A172 (cell line): Measurements from ENCODE around the gene GPR18. TPM values are rescaled to one million over a fixed set of nuclear protein-coding genes. Genes with fewer than 3 reads are reported as not detected.
"Not testable (repeated sequence)": the region's sequence is repeated elsewhere in the genome, so short reads cannot be mapped to it uniquely, and the experiment has no call there.

Experiments
- DNase-seq: peaks from one replicate; pipeline ENCODE4 v3.0.0-alpha.2; 2015; ENCODE audit warnings: low spot score
- total RNA-seq: library from RNA; depleted of rRNA; stranded (reverse); fragments of >200 nt; shearing (Covaris generic); gene quantifications from 2 replicates; pipeline ENCODE4 v1.2.3, GENCODE V29; 2014

Gene GPR18
- total RNA-seq, 1 experiment from 2014 or later, result not detected

DNA sequence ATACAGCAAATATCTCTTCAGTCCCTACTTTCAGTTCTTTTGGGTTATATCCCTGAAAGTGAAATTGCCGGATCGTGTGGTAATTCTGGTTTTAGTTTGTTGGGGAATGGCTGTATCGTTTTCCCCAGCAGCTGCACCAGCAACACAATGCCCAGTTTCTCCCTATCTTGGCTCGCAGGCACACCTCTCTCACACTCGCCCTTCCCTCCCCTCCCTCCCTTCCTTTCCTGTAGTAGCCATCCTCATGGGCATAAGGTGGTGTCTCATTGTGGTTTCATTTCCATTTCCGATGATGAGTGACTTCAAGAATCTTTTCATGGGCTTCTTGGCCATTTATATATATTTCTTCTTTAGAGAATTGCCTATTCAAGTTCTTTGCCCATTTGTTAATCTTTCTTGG is 8.6 kb upstream of the GPR18 start:
- no peak for DNase-seq

DNA sequence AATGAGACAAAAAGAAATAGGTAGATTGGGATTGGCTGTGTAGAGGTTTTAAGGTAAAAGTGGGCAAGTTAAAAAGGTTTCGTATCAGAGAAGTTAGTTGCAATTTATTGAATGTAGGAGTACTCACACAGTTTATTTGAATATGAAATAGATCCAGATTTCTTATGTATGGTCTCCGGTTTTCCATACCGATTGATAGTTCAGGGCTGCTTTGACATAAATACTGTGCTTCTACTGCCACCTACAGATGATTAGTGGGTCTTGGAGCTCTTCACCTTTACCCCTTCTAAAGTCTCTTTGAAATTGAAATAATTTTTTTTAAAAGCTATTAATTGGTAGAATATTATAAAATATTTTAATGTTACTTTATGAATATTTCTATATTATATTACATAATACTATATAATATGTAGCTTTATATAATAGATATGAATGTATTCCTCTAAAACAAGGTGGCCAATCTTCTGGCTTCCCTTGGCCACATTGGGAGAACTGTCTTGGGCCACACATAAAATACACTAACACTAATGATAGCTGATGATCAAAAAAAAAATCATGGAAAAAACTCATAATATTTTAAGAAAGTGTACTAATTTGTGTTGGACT is 7.7 kb upstream of the GPR18 start:
- DNase-seq, result peak; percentile 47

DNA sequence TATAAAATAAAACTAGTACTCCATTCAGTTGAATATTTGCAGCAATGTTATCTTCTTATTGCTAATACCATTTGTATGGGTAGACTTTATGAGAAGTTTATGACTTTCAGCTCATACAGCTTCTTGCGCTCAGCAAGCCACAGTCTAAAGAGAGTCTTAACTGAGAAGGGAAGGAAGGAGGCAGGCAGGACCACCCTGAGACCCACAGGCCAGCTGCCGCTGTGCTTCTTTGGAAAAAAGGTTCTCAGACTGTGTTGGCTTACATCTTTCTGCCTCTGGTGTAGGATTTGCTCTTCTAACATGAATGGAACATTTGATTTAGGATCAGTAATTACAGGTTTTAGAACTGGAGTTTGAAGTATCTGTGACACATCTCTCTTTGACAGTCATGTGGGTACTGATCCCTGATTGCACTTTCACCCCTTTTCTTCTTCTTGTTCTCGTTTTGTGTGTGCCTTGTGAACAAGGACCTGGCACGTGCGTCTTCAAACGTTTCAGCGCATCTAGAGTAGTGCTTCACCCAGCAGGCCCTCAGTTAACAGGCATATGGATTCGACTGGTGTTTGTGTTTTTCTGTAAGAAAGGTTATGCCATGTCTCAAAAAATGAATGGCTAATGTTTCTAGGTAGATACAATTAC is 7.1 kb upstream of the GPR18 start:
- no peak for DNase-seq

DNA sequence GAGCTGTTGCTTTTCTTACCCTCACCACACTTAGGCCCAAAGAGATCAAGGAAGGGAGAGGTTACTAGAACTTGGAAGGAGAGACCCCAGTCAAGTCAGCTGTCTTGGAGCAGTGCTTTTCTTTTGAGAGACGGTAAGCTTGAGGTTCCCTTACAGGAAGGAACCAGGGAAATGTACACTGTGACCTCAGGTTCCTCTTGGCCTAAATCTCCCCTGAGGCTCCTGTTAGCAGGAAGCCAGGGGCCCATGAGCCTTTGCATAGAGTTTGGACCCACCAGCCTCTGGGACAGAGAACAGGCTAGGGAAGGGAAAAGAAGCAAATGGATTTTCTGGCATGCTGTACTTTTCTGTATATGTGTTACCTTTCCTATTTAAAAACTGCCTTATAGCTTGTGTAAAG is 5.9 kb upstream of the GPR18 start:
- DNase-seq, result no peak

DNA sequence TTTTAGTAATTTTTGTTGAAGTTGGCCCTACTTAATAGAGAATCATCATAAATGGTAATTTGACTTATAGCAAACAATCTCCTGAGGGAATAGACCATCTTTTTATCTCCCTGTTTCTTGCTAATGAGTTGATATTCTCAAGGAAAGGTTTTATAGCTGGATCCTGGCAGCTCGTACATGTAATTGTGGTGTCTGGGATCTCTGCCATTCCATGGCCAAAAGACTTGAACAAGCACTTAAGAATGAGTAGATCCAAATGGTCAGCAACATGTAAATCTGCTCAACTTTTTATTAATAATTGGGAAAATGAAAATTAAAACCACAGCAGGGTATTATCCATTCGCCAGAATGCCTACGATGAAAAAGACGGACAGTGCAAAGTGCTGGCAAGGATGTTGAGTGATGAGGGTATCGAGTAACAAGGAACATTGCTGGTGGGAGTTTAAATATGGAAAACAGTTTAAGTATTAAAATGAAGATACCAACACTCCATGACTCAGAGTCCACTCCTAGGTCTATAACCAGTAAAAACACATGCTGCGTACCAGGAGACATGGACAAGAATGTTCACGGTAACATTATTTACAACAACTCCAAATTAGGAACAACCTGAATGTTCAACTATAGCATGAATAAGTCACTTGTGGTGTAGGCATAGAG is 5.1 kb upstream of the GPR18 start:
- no peak for DNase-seq

DNA sequence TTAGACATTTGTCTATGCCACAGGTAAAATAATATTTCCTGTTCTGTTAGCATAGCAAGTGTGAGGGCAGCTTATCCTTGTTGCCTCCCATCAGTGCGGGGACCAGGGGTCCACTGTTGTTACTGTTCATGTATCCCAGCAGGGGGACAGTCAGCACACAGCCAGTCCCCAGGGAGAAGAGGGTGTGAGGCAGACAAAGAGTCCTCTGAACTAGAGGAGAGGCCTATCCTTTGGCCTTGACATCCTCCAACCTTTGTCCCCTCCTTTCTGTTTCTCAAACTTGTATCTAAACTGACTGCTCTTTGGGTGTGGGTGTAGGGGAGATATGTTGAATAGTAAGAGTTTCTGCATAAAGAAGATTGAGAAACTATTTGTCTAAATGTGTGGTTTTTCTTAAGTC is 2.9 kb upstream of the GPR18 start:
- no peak for DNase-seq

DNA sequence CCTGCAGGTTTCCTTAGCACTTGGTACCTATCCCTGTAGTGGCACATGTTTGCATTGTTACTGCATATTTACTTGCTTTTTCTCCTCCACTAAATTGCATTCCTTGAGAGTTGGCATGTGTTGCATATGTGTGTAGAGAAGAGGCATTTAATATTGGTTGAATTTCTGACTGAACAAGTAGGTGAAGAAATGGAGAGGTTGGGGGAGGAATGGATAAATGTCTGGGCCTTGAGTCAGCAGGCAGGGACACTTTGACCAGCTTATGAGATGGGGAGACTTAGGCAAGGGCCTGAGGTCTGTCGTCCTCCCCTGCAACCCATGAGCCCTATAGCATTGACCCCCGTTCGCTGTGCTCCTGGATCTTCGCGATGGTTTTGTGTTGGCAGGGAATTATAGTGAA is 2.0 kb upstream of the GPR18 start:
- no peak for DNase-seq

DNA sequence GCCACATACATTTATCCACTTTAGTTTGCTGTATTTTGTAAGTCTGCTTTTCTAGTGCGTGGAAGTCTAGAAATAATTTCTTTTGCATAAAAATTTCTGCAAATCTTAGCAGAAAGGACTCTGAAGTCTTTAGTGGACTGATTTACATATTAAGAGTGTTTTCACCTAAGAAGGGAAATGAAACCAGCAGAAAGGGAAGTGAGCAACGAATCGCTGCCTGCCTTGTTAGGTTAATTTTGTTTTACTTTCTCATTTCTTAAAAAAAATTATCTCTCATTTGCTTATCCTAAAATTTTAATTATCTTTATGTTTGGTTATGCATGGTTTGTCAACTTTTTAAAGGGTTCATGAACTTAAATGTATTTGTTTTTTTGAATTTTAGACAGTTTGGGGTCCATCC is 767 bp upstream of the GPR18 start:
- no peak for DNase-seq

DNA sequence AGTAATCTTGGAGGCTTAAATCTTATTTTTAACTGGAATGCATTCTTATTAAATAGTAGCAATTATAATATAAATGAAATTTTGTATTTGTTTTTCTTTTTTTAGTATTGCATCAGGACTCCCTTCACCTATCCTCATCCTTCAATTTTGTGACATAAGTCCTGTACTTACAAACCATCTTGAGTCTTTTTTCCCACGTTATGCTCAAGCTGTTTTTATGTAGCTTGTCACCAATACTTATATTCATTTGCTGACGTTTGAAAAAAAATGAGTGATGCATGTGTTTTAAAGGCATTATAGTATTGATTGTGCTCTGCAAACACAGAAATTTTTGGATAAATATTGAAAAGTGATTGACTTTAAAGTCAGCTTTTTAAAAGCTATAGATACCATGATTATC is 888 bp downstream of the GPR18 start:
- no peak for DNase-seq

DNA sequence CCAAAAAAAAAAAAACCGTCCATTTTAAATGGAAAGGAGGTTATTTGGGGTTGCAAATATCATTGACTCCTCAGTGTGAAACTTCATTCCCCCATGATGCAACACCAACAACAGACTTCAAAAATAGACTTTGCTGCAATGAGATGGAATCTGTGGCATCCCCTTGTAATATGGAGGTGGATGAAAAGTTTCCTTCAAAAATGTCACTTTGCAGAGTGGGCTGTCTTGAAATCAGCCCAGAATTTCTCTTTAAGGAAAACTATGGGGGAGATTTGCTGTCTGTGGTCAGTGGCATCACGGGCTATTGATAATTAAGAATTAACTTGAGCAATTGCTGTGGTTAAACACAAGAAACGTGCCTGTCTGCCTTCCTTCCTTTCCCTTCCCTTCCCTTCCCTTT is 1.5 kb downstream of the GPR18 start:
- DNase-seq, result no peak

DNA sequence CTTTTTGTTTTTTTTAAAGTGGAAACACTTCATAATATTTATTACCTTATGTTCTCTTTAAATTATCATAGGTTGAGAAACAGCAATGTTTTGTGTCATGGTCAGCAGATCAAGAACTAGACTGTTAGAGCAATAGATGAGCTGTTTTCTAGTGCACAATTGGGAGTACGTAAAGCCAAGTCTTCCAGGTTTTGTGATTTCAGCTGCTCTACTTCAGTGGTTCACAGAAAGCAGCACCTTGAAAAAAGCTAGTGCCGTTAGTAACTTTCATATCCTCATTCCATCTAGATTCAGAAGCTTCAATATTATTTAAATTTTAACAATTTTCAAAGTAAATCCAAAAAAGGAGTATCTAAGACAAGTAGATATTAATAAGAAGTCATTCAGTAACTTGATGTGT is 1.9 kb downstream of the GPR18 start:
- no peak for DNase-seq

DNA sequence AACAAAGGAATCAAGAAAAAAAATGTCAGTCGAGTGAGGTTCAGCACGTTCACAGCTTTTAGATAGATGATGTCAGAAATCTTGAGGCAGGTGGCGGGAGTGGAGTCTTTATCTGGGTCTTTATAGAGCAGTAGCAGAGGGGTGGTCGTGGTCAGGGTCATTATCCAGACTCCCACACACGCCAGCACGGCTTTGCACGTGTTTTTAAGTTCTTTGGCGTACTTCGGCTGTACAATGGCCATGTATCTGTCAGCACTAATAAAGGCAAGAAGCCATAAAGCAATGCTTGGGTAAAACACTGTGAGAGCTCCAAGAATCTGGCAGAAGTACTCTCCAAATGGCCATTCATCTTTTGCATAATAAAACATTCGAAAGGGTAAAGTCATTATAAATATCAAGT is 2.9 kb downstream of the GPR18 start:
- DNase-seq, result no peak

DNA sequence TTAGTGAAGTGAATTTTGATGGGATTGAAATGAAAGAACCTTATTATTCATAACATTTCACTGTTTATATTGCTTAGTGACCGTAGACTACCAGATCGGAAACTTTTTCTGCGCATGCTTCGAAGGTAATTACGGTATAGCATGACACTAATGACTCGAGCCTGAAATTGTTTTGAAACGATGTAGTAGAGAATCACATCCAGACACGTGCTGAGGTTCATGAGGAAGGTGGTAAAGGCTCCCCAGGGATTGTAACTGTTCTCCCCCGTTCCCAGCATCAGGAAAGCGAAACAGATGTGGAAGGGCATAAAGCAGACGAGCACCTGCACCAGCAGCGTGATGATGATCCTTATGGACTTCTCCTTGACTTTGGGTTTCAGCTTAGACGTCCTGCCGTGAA is 3.3 kb downstream of the GPR18 start:
- DNase-seq, result no peak

DNA sequence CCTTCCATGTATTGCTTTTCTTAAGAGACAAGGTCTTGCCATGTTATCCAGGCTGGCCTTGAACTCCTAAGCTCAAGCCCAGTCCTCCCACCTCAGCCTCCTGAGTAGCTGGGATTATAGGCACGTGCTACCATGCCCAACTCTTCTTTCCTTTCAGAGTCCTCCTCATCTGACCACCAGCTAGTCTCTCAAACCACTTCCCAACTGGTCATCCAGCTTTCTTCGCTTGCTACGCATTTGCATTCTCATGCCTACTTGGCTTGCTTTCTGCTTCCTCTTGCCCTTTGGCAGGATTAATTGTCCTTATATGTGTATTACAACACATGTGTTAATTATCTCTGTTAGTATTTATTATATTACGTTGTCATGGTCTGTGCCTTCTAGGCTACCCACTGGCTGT is 6.3 kb downstream of the GPR18 start:
- no peak for DNase-seq

DNA sequence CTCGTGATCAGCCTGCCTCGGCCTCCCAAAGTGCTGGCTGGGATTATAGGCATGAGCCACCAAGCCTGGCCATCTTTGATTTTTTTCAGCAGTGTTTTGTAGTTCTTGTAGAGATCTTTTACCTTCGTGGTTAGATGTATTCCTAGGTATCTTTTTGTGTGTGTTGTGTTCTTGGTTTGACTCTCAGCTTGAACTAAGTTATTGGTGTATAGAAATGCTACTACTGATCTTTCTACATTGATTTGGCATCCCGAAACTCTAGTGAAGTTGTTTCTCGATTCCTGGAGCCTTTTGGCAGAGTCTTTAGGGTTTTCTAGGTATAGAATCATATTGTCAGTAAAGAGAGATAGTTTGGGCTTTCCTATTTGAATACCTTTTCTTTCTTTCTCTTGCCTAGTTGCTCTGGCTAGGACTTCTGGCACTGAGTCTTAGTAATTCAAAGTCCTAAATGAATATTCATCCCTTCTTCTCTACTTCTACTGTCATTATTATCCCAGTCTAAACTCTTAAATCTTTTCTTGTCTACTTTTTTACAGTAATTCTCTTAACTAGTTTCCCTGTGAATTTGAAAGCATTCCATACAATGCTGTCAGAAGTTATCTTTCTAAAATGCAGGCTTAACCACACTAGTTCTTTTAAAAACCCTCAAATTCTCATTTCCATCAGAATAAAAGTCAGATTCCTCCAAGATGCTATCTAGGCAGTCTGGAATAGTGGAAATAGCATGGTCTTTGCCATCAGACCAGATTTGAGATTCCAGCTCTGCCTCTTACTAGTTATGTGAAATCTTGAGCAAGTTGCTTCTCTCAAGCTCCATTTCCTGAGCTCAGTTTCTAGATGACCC is 7.0 kb downstream of the GPR18 start:
- DNase-seq, result no peak

DNA sequence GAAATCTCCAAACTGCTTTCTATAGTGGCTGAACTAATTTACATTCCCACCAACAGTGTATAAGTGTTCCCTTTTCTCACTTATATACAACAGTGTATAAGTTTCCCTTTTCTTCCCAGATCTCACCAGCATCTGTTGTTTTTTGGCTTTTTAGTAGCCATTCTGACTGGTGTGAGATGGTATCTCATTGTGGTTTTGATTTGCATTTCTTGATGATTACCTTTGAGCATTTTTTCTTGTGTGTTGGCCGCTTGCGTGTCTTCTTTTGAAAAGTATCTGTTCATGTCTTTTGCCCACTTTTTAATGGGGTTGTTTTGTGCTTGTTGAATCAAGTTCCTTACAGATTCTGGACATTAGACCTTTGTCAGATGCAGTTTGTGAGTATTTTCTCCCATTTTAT is 8.6 kb downstream of the GPR18 start:
- not testable (repeated sequence) for DNase-seq

DNA sequence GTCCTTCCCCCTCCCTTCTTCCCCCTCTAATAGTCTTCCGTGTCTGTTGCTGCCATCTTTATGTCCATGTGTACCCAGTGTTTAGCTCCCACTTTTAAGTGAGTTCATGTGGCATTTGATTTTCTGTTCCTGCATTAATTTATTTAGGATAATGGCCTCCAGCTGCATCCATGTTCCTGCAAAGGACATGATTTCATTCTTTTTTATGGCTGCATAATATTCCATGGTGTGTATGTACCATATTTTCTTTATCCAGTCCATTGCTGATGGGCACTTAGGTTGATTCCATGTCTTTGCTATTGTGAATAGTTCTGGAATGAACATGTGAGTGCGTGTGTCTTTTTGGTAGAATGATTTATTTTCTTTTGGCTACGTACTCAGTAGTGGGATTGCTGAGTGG is 9.0 kb downstream of the GPR18 start:
- not testable (repeated sequence) for DNase-seq

DNA sequence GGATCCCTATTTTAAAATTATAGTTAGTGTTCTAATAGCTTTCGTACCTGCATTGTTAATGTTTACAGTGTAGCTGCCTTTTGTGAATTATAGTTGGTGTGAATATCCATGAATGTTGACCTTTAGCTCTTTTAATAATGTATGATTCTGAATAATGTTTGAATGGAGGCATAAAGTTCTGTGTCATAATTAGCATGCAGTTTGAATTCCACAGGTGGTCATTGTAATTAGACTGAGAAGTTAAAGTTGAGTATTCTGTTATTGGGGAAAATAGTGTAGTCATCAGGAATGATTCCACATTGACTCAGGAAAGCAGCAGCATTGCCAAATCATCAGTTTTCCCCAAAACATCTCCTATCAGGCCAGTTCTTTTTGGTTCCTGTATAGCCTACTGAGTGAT is 12.1 kb downstream of the GPR18 start:
- no peak for DNase-seq

DNA sequence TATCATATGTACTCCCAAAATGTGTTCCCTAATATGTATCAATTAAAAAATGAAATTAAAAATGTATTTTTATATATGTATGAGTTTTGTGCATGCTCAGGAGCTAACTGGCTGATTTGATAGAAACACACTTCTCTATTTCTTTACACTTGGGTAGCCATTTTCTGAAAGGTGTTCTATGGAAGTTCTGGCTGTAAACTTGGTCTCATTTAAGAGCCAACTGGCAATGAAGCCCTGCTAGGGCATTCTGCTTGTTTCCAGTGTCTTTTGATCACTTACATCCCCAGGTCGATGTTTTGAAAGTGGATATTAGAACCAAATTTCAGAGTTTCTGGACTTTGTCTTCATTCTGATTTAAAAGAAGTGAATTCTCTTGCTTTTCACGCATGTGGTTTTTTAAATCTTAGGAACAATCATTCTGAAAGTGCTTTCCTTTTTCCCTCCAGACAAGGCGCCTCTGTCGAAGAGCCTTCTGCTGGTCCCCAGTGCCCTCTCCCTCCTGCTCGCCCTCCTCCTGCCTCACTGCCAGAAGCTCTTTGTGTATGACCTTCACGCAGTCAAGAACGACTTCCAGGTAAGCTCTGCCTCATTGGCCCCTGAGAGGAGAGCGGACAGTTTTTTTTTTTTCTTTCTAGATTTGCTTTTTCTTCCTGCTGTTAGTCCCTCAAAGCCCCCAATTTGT is 20.1 kb downstream of the GPR18 start:
- DNase-seq, result no peak

DNA sequence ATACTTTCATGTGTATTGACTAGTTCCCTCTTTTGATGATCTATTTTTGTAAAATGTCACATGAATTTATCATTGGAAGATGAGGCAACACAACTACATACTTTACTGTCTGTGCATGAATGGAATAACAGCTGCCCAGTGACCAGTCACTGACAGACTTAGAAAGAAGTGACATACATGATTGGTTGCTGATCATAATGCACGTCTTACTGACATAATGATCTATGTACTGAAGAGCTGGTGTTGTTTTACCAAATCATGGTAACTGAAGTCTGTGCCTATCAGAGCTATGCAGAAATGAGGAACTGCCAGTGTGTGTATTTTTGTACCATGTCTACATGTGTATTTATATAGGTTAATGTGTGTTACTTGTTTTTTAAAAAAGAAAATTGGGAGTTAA is 26.5 kb downstream of the GPR18 start:
- no peak for DNase-seq

DNA sequence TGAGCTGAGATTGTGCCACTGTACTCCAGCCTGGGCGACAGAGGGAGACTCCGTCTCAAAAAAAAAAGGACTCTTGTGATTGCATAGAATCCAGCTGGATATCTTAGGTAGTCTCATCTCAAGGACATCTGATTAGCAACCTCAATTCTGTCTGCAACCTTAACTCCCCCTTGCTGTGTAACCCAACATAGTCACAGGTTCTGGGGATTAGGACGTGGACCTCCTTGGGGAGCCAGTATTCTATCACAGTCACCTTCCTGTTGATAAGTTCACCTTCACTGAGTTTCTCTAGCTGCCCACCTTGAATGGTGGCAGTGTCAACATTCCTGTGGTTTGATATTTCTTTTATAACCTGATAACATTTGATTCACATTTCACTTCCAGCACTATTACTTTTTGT is 27.2 kb downstream of the GPR18 start:
- DNase-seq, result no peak

DNA sequence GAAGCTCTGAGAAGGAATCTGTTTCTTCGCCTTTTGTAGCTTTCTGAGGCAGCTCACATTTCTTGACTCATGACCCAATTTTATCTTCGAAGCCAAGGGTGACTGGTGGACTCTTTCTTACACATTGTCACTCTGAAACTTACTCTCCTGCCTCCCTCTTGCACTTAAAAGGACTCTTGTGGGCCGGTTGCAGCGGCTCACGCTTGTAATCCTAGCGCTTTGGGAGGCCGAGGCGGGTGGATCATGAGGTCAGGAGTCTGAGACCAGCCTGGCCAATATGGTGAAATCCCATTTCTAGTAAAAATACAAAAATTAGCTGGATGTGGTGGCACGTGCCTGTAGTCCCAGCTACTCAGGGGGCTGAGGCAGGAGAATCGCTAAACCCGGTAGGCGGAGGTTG is 27.6 kb downstream of the GPR18 start:
- not testable (repeated sequence) for DNase-seq
